ENCODE results near the gene STRIP1.

STRIP1 gene

GRCh38 chr1:110094931-110095654, 60.7 kb downstream of the STRIP1 start:
- H3K27me3 Mint-ChIP-seq, result peaks cover 24% of the 10 kb centered on the region
- H3K4me3 Mint-ChIP-seq, result no peak overlapping the region
- no peaks in the 10 kb centered on the region for H3K4me1 Mint-ChIP-seq
- no peaks in the 10 kb centered on the region for H3K36me3 Mint-ChIP-seq
- H3K9me3 Mint-ChIP-seq, result no peaks in the 10 kb centered on the region
- DNase-seq (ENCODE audit: low spot score in 2 of 2) (no peak), ATAC-seq (ENCODE audit: low read depth) (no peak)
- H3K27ac Mint-ChIP-seq, result no peak overlapping the region

- Mint-ChIP-seq H3K27me3 (peaks cover 20% of the 10 kb centered on the region), H3K4me3 (no peak overlapping the region), H3K36me3 (no peaks in the 10 kb centered on the region), H3K9me3 (no peaks in the 10 kb centered on the region), H3K27ac (no peak overlapping the region), H3K4me1 (peaks cover 4% of the 10 kb centered on the region)
- ATAC-seq (ENCODE audit: low read depth) (no peak), DNase-seq (ENCODE audit: low spot score in 2 of 2) (no peak)
Observed at GRCh38 chr1:110097507-110098221, 63.2 kb downstream of the STRIP1 start.

GRCh38 chr1:110098222-110099026, 64.0 kb downstream of the STRIP1 start:
- ATAC-seq (ENCODE audit: low read depth) (no peak), DNase-seq (ENCODE audit: low spot score in 2 of 2) (no peak)
- no peak overlapping the region for H3K27ac Mint-ChIP-seq
- no peak overlapping the region for H3K4me3 Mint-ChIP-seq
- H3K36me3 Mint-ChIP-seq, result no peaks in the 10 kb centered on the region
- peaks cover 20% of the 10 kb centered on the region for H3K27me3 Mint-ChIP-seq
- peaks cover 4% of the 10 kb centered on the region for H3K4me1 Mint-ChIP-seq
- H3K9me3 Mint-ChIP-seq, result no peaks in the 10 kb centered on the region

GRCh38 chr1:110100335-110100734, 65.9 kb downstream of the STRIP1 start:
- H3K36me3 Mint-ChIP-seq, result no peaks in the 10 kb centered on the region
- H3K4me1 Mint-ChIP-seq, result peaks cover 4% of the 10 kb centered on the region
- H3K9me3 Mint-ChIP-seq, result no peaks in the 10 kb centered on the region
- DNase-seq (ENCODE audit: low spot score in 2 of 2), result no peak
- peaks cover 14% of the 10 kb centered on the region for H3K27me3 Mint-ChIP-seq
- H3K4me3 Mint-ChIP-seq, result no peak overlapping the region
- no peak for ATAC-seq (ENCODE audit: low read depth)
- H3K27ac Mint-ChIP-seq, result no peak overlapping the region

GRCh38 chr1:110102081-110102480, 67.7 kb downstream of the STRIP1 start:
- Mint-ChIP-seq H3K4me3 (no peak overlapping the region), H3K27me3 (peaks cover 8% of the 10 kb centered on the region), H3K9me3 (no peaks in the 10 kb centered on the region), H3K27ac (no peak overlapping the region), H3K4me1 (peaks cover 4% of the 10 kb centered on the region), H3K36me3 (no peaks in the 10 kb centered on the region)
- DNase-seq (ENCODE audit: low spot score in 2 of 2) (no peak), ATAC-seq (ENCODE audit: low read depth) (peak; percentile 29)

Data from memory B cell (primary cell).